ENCODE measurements around the gene CHD5. TPM values are rescaled to one million over a fixed set of nuclear protein-coding genes. Genes with fewer than 3 reads are reported as not detected.

The CHD5 gene
- total and polyA plus RNA-seq, 4 donors, result 0.10 to 0.55 (median 0.31) TPM

GRCh38 chr1:6090996-6091822, 88.9 kb downstream of the CHD5 start:
- no peak for DNase-seq
- WGBS, 2 donors, result 82 to 90% methylated on average over 25 of the region's 25 CpGs
- peaks cover 0 to 3% (median 0%) of the 10 kb centered on the region in 3 donors for H3K27me3 ChIP-seq (ENCODE audit: control insufficient read depth in 3 of 3, insufficient read depth in 3 of 3, low read length in 2 of 3)
- H3K9me3 ChIP-seq (ENCODE audit: control insufficient read depth in 4 of 4, insufficient read depth in 3 of 4, low read length in 3 of 4), result no peaks in the 10 kb centered on the region
- TF ChIP-seq CTCF (IDR thresholded peaks at IDR 0.05; ENCODE audit: control extremely low read depth, extremely low read depth), result no peak
- no peak overlapping the region for H3K4me3 ChIP-seq
- H3K27ac ChIP-seq (ENCODE audit: low read depth in 1 of 2, low read length in 1 of 2), result no peak overlapping the region
- H3K36me3 ChIP-seq (ENCODE audit: control insufficient read depth in 4 of 4, insufficient read depth in 4 of 4, low read length in 4 of 4), result peaks cover 0 to 7% (median 0%) of the 10 kb centered on the region in 4 donors
- ATAC-seq (ENCODE audit: insufficient read depth, low FRiP score), result no peak
- no peak overlapping the region for H3K9ac ChIP-seq (ENCODE audit: insufficient read depth in 1 of 2, low read length in 2 of 2)
- H3K4me1 ChIP-seq (ENCODE audit: control insufficient read depth in 5 of 5, insufficient read depth in 5 of 5, low read length in 5 of 5), result no peaks in the 10 kb centered on the region

- H3K27ac ChIP-seq (ENCODE audit: low read depth in 1 of 2, low read length in 1 of 2), result no peak overlapping the region
- H3K36me3 ChIP-seq (ENCODE audit: control insufficient read depth in 4 of 4, insufficient read depth in 4 of 4, low read length in 4 of 4), result peaks cover 0 to 8% (median 0%) of the 10 kb centered on the region in 4 donors
- no peak for TF ChIP-seq CTCF (IDR thresholded peaks at IDR 0.05; ENCODE audit: control extremely low read depth, extremely low read depth)
- ATAC-seq (ENCODE audit: insufficient read depth, low FRiP score) (no peak), DNase-seq (no peak)
- H3K9ac ChIP-seq (ENCODE audit: insufficient read depth in 1 of 2, low read length in 2 of 2), result no peak overlapping the region
- H3K27me3 ChIP-seq (ENCODE audit: control insufficient read depth in 3 of 3, insufficient read depth in 3 of 3, low read length in 2 of 3), result peaks cover 0 to 3% (median 0%) of the 10 kb centered on the region in 3 donors
- WGBS, 2 donors, result 87 to 92% methylated on average over 18 of the region's 18 CpGs
- no peaks in the 10 kb centered on the region for H3K4me1 ChIP-seq (ENCODE audit: control insufficient read depth in 5 of 5, insufficient read depth in 5 of 5, low read length in 5 of 5)
- H3K4me3 ChIP-seq, result no peak overlapping the region
- H3K9me3 ChIP-seq (ENCODE audit: control insufficient read depth in 4 of 4, insufficient read depth in 3 of 4, low read length in 3 of 4), result no peaks in the 10 kb centered on the region
Observed at GRCh38 chr1:6090288-6090687, 89.8 kb downstream of the CHD5 start.

- peaks cover 0 to 4% (median 0%) of the 10 kb centered on the region in 4 donors for H3K36me3 ChIP-seq (ENCODE audit: control insufficient read depth in 4 of 4, insufficient read depth in 4 of 4, low read length in 4 of 4)
- no peak for TF ChIP-seq CTCF (IDR thresholded peaks at IDR 0.05; ENCODE audit: control extremely low read depth, extremely low read depth)
Observed at GRCh38 chr1:6088956-6089355, 91.2 kb downstream of the CHD5 start.

More at GRCh38 chr1:6088956-6089355, 91.2 kb downstream of the CHD5 start:
- ATAC-seq (ENCODE audit: insufficient read depth, low FRiP score) (no peak), DNase-seq (no peak)
- no peak overlapping the region for H3K27ac ChIP-seq (ENCODE audit: low read depth in 1 of 2, low read length in 1 of 2)
- no peaks in the 10 kb centered on the region for H3K9me3 ChIP-seq (ENCODE audit: control insufficient read depth in 4 of 4, insufficient read depth in 3 of 4, low read length in 3 of 4)
- 85 to 92% methylated on average over 18 to 19 of the region's 19 CpGs for WGBS, 2 donors
- H3K4me1 ChIP-seq (ENCODE audit: control insufficient read depth in 5 of 5, insufficient read depth in 5 of 5, low read length in 5 of 5), result peaks cover 0 to 2% (median 2%) of the 10 kb centered on the region in 5 donors
- H3K27me3 ChIP-seq (ENCODE audit: control insufficient read depth in 3 of 3, insufficient read depth in 3 of 3, low read length in 2 of 3), result peaks cover 0 to 6% (median 0%) of the 10 kb centered on the region in 3 donors
- H3K4me3 ChIP-seq, result no peak overlapping the region
- no peak overlapping the region for H3K9ac ChIP-seq (ENCODE audit: insufficient read depth in 1 of 2, low read length in 2 of 2)

Data from lung (tissue), 12 donors.